Measurements from ENCODE around the gene RHOD.

DNA sequence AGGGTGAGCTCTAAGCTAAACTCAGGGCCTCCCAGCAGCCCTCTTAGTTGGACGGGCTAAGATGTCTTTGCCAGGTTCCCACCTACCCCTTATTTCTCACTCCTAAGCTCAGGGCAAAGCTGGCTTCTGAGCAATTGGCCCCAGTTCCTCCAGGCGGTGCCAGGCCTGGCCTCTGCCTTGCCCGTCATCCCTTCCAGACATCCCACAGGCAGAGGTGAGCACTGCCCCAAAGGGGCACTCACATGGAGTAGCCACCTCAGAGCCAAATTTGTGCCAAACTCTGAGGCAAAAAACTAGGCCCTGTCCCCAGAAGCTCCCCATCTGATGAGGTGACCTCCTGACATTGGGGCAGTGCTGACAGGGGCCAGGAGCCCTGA lies 9.7 kb downstream of the RHOD start:
- TF ChIP-seq, protein P1, sequence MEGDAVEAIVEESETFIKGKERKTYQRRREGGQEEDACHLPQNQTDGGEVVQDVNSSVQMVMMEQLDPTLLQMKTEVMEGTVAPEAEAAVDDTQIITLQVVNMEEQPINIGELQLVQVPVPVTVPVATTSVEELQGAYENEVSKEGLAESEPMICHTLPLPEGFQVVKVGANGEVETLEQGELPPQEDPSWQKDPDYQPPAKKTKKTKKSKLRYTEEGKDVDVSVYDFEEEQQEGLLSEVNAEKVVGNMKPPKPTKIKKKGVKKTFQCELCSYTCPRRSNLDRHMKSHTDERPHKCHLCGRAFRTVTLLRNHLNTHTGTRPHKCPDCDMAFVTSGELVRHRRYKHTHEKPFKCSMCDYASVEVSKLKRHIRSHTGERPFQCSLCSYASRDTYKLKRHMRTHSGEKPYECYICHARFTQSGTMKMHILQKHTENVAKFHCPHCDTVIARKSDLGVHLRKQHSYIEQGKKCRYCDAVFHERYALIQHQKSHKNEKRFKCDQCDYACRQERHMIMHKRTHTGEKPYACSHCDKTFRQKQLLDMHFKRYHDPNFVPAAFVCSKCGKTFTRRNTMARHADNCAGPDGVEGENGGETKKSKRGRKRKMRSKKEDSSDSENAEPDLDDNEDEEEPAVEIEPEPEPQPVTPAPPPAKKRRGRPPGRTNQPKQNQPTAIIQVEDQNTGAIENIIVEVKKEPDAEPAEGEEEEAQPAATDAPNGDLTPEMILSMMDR (IDR thresholded peaks at IDR 0.05; ENCODE audit: poor library complexity, severe bottlenecking) = no peak
- no peak for TF ChIP-seq EZH2 (IDR thresholded peaks at IDR 0.05; ENCODE audit: borderline replicate concordance, insufficient read depth, low read length, poor library complexity, severe bottlenecking)
- TF ChIP-seq RAD21 (conservative IDR thresholded peaks at IDR 0.05) = no peak
- TF ChIP-seq POLR2AphosphoS5 (IDR thresholded peaks at IDR 0.05) = no peak
- TF ChIP-seq EP300 (conservative IDR thresholded peaks at IDR 0.05; ENCODE audit: poor library complexity, severe bottlenecking) = no peak
